GM10847 (cell line): ENCODE results near the gene ZNF22.

ENCODE experiments used
- POLR2A ChIP-seq: IDR thresholded peaks from 2 replicates; pipeline ENCODE4 v1.6.1; 2011; ENCODE audit not compliant: insufficient read length; ENCODE audit errors: extremely low read depth

The ZNF22 gene

DNA sequence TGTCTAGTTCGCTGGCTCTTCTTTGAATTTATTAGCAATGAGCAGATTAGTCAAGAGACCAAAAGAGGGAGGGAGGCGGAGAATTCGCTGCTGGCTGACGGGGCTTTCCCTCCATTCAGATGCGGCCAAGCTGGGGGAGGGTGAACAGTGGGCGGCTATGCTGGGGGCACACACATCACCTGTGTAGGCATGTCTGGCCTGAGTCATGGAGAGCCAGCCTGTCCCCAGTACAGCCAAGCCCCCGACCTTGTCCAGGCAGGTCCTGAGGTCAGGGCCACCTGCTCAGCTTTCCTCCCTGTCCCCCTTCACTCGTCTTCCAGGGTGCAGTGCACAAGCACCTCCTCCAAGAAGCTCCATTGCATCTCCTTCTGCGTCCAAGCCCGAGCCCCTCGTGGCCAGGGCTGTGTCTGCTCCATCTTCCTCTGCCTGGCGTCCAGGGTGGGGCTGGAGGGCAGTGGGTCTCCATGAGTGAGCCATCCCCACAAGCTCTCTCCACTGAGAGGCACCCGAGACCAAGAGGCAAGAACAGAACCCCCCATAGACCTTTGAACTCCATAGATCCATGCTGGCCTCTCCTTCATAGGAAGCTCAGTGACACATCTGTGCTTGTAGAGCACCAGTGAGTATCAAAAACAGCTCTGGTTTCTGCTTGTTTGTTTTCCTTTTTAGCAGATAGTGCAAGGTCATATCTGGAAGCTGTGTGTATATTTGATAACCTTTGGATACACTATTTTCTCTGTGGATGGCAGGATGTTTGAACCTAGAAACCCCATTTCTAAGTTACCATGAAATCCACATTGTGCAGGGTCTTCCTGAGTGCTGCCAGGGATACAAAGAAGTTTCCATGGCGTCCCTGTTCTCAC, 20.2 kb upstream of the ZNF22 start:
- no peak for TF ChIP-seq POLR2A

DNA sequence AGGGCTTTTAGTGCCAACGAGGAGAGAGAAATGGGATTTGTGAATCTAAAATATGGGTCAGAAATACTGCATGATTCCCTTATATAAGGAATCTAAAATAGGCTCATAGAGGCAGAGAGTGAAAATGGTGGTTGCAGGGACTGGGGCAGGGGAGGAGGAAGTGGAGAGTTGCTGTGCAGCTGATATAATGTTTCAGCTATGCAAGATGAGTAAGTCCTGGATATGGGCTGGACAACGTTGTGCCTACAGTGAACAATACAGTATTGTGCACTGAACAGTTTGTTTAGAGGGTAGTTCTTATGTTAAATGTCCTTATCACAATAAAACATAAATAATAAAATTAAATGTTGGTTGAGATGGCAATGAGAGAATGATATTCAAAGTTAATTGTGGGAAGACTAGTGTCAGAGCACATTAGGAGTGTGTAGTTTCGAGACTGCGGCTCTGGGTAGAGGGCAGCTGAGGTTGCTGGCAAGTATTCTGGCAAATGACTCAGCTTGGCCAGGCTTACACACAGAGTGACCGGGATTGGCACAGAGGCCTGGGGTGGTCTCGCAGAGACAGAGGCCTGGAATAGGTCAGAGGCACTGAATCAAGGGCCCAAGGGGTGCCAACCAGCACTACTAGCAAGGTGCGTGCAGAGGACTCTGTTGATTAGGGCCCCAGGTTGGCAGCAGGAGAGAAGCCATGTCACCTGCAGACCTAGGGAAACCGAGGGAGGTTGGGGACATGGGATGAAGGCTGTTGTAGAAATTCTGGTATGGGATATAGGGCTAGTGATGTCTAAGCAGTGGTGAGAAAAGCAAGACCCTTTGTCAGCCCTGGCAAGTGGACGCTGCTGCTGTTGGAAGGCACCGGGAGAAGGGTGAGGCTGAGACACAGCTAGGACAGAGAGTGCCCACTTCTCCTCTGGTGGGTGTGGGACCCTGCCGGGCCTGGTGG, 19.3 kb upstream of the ZNF22 start:
- no peak for TF ChIP-seq POLR2A

DNA sequence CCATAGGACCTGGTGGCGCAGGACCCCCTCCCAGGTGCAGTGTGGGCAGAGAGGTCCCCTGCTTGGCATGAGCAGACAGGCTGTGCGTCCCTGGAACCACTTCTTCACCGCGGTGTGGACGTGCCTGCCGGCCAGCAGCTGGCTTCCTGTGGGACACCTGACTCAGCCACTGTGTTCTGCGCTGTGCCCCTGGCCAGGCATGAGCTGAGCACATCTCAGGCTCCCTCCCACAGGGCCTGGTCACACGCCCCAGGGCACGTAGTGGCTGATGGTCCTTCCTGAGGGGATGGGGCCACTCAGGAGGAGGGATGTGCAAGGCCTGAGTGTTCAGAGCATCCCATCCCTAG, 18.6 kb upstream of the ZNF22 start:
- TF ChIP-seq POLR2A: no peak

DNA sequence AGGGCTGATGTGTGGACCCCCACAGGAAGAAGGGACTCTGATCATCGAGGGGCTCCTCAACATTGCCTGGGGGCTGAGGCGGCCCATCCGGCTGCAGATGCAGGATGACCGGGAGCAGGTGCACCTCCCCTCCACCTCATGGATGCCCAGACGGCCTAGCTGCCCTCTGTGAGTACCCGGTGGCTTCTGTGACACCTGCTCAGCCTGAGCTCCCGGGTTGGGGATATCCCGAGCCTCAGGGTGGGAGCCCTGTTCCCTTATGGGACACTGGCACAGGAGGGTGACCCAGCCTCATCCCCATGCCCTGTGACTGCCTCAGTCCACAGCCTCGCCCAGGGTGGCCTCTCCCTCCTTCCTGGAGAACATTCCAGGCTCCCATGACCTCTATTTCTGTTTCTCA, 18.2 kb upstream of the ZNF22 start:
- TF ChIP-seq POLR2A: no peak

DNA sequence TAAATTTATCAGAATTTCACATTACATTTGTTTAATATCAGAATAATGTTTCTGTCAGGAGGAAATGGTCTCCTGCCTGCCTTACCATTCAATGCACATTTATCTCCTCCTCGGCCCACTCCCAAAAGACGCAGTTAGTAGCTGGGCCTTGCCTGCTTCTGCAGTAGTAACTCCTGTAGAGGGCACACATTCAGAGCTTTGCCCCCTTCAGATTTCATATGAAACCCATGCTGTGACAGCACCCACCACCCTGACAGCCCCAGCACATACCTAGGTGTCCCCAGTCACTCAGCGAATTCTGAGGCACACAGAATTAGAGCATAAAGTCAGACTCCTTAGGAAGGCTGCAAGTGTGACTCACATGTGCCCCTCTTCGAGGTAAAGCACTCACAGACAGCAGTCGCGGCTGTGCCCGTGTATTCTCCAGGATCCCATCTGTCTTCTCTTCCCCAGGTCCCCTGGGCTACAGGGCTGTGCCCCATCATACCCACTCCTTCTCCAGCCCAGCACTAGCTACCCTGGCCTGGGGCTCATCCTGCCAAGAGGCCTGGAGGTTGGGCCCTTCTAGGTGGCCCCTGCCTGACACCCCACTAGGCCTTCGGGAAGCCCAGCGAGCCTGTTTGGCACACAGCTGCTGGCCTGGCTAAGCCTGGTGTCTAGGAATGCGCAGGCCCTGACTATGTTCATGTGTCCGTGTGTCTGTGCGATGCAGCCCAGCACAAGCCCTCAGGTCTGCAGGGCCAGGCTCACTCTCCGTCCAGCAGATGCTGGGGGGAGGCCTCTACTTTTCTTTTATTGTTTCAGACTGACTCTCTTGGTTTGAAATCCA, 17.4 kb upstream of the ZNF22 start:
- no peak for TF ChIP-seq POLR2A

DNA sequence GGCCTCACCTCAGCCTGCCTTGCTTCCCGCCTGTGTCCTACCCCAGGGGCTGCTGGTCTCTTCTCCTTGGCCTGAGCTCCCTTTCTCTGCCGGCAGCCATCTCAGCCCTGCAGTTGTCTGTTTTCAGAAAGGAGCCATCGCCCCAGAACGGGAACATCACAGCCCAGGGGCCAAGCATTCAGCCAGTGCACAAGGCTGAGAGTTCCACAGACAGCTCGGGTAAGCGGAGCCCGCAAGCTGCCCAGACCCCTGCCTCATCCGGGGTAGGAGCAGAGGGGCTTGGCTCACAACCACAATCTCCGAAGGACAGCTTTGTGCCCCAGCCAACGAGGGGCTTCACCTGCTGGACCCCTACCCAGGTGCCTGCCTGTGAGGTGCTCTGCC, 16.8 kb upstream of the ZNF22 start:
- TF ChIP-seq POLR2A: no peak

DNA sequence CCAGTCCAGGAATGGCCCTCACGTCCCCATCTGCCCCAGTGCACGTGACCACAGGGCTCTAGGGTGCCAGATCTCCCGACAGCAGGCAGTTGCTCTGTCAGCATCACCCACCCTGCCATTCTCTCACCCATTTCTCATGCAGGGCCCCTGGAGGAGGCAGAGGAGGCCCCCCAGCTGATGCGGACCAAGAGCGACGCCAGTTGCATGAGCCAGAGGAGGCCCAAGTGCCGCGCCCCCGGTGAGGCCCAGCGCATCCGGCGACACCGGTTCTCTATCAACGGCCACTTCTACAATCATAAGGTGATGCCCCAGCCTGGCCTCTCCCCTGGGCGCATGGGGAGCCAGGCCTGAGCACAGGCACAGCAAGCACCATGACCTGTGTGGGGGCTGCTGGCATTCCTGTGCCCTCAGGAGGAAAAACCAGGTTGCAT, 16.0 kb upstream of the ZNF22 start:
- no peak for TF ChIP-seq POLR2A

DNA sequence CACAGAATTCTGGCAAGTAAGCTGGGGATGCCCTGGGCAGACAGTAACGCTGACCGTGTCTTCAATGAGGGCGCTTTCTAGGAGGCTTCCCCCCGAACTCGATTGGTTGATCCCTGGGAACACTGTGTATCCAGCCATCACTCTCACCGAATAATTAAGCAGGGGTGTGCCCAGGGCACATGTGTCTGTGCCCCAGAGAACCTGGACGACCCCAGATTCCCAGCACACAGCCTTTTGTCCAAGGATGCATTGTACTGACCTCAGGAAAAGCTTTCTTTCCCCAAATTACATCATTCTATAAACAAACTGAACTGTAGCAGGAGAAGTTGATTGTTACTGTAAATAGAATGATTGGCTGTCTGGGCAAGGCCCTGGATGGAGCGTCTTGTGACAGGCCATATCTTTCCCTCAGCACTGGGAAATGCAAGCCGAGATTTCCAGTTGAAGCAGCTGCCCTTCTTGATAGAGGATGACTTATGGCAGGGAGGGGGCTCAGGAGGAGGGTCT, 15.5 kb upstream of the ZNF22 start:
- TF ChIP-seq POLR2A: no peak

DNA sequence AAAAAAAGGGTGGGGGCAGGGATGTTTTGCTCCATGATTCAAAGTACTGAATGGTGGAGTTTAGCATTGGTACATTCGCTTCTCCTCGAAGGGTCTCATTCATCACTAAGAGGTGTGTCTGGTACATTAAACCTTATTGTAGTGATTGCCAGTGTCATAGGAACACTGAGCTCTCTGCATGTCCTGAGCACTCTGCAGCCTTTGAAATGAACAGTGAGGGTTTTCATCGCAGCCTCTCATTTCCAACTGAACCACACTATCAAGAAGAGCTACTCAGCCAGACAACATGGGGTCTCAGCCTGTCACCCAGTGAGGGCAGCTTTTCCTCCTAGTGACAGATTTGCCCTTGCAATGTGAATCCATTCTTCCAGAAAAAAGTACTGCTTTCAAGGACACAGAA, 14.5 kb upstream of the ZNF22 start:
- TF ChIP-seq POLR2A: no peak

DNA sequence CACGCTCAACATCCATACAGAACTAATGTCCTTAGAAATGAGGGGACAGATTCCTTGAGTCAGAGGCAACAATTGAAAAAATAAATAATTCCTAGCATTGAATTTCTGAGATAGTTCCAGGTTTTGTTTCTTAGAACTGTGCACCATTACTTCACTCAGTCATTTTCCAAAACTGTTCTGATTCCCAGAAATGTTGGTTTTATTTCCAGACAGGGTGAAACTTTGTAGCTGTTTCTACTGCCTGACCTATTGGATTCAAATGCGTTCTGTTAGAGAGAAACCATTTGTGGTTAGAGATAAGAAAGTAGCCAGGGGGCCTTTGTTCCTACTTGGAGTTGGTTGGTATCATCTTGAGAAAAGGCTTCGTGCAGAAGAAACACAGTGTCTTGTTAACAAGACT, 14.1 kb upstream of the ZNF22 start:
- TF ChIP-seq POLR2A: no peak

DNA sequence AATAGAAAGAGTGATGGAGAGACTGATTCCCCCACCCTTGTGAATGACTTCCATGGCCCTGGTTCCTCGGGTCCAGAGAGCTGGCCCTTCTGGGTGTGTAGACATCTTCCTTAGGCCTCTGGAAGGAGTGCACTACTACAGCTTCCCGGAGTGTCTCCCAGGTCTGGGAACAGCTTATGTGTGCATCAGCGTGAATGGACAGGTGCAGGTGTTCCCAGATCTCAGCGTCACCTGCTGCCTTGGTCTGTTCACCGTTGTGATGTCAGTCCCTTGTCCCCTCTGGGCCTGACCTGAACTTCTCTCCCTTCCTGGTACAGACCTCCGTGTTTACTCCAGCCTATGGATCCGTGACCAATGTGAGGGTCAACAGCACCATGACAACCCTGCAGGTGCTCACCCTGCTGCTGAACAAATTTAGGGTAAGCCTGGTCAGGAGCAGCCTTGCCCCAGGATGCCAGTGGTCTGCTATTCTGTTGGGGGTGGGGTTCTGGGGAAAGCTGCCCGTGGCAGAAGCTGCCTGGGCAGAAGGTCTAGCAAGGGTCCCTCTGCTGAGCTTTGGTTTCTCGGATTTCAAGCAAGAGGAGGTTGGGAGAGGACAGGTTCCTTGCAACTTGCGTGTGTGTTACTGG, 11.7 kb upstream of the ZNF22 start:
- no peak for TF ChIP-seq POLR2A

DNA sequence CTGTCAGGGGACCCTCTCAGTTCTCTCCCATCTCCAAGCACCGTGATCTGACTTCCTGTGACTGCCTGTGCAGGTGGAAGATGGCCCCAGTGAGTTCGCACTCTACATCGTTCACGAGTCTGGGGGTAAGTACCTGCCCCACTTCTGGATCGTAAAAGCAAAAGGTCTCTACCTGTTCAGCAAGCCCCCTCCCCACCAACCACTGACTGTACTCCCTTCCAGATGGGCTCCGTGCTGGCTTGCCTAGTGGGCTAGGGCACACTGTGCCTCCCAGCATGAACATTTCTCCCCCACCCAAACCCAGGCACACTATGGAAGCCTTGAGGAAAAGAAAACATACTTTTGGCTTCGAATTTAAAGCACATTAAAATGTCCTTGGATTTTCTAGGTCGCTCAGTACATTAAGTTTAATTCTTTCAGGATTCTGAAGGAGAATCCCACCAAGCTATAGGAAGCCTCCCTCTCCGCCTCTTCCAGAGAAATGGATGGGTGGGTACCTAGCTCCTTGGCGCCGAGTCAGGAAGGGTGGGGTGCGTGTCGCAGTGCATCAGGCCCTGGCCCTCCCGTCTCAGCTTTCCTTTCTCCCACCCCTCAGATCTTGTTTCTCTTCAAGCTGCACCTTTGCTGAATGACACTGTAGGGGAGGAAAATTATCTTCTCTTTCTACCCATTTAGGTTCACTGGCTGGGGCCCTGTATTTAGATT, 11.0 kb upstream of the ZNF22 start:
- TF ChIP-seq POLR2A: no peak

DNA sequence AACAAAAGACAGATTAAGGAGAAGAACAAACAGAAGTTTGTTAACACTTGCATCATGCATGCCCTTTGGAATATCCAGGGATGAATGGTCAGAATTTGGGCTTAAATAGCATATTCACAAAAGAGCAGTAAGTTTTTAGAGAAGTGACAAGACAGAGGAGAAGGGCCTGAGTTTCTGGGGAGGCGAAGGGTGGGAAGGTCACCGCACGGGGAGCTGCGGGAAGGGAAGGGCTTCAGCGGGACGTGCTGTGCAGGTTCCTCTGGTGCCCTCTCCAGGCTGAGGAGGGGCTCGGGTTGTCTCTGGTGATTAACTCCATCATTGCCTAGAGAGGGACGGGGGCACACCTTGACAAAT, 10.4 kb upstream of the ZNF22 start:
- no peak for TF ChIP-seq POLR2A

DNA sequence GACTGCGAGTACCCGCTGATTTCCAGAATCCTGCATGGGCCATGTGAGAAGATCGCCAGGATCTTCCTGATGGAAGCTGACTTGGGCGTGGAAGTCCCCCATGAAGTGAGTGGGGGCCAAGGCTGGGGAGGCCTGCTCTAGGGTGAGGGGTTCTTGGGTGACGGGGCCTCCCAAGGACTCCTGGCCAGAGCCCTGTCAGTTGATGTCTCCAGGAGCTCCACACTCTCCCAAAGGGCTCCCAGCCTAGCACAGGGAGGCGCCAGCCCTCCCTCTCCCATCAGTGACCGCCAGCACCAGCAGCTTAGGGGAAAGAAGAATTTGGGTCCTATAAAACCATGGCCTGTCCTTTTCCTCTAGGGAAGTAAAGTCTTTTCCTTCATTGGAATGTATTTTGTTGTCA, 9.8 kb upstream of the ZNF22 start:
- no peak for TF ChIP-seq POLR2A
